NCI-H2196 treated with DMSO at 0.1 percent for 48 hours (cell line): Measurements from ENCODE around the gene MDFIC.

Experiments
- DNase-seq: peaks from one replicate; lab custom pipeline; 2025; ENCODE audit not compliant: unreplicated experiment; lab: John Stamatoyannopoulos, UW

MDFIC gene

GRCh38 chr7:114944745-114945625 is 23.1 kb downstream of the MDFIC start:
- no peak for DNase-seq

- no peak for DNase-seq
These were observed 27.3 kb downstream of the MDFIC start for GRCh38 chr7:114949231-114949630.

- no peak for DNase-seq
These were observed 30.4 kb downstream of the MDFIC start for GRCh38 chr7:114952296-114952695.

GRCh38 chr7:114953724-114954123 is 31.8 kb downstream of the MDFIC start:
- DNase-seq, result no peak

- DNase-seq, result no peak
These were observed 34.8 kb downstream of the MDFIC start for GRCh38 chr7:114956702-114957101.

- DNase-seq, result no peak
These were observed 35.5 kb downstream of the MDFIC start for GRCh38 chr7:114957444-114957843.

- DNase-seq, result no peak
These were observed 38.0 kb downstream of the MDFIC start for GRCh38 chr7:114959931-114960330.

GRCh38 chr7:114962441-114962840 is 40.5 kb downstream of the MDFIC start:
- no peak for DNase-seq

- DNase-seq, result no peak
These were observed 44.3 kb downstream of the MDFIC start for GRCh38 chr7:114966156-114966555.

GRCh38 chr7:114969096-114969495 is 47.2 kb downstream of the MDFIC start:
- no peak for DNase-seq

GRCh38 chr7:114970308-114970707 is 48.4 kb downstream of the MDFIC start:
- no peak for DNase-seq

GRCh38 chr7:114970732-114971131 is 48.8 kb downstream of the MDFIC start:
- no peak for DNase-seq

- DNase-seq, result no peak
These were observed 50.7 kb downstream of the MDFIC start for GRCh38 chr7:114972567-114972966.

- no peak for DNase-seq
These were observed 51.3 kb downstream of the MDFIC start for GRCh38 chr7:114973147-114973546.

GRCh38 chr7:114975401-114975800 is 53.5 kb downstream of the MDFIC start:
- no peak for DNase-seq

- DNase-seq, result no peak
These were observed 54.8 kb downstream of the MDFIC start for GRCh38 chr7:114976666-114977065.

- no peak for DNase-seq
These were observed 55.4 kb downstream of the MDFIC start for GRCh38 chr7:114977277-114977676.

- no peak for DNase-seq
These were observed 57.5 kb downstream of the MDFIC start for GRCh38 chr7:114979388-114979787.

GRCh38 chr7:114979803-114980507 is 58.1 kb downstream of the MDFIC start:
- DNase-seq, result no peak

- no peak for DNase-seq
These were observed 59.4 kb downstream of the MDFIC start for GRCh38 chr7:114981323-114981722.

- no peak for DNase-seq
These were observed 63.3 kb downstream of the MDFIC start for GRCh38 chr7:114985116-114985715.
